Measurements from ENCODE around the gene VOPP1.

DNA sequence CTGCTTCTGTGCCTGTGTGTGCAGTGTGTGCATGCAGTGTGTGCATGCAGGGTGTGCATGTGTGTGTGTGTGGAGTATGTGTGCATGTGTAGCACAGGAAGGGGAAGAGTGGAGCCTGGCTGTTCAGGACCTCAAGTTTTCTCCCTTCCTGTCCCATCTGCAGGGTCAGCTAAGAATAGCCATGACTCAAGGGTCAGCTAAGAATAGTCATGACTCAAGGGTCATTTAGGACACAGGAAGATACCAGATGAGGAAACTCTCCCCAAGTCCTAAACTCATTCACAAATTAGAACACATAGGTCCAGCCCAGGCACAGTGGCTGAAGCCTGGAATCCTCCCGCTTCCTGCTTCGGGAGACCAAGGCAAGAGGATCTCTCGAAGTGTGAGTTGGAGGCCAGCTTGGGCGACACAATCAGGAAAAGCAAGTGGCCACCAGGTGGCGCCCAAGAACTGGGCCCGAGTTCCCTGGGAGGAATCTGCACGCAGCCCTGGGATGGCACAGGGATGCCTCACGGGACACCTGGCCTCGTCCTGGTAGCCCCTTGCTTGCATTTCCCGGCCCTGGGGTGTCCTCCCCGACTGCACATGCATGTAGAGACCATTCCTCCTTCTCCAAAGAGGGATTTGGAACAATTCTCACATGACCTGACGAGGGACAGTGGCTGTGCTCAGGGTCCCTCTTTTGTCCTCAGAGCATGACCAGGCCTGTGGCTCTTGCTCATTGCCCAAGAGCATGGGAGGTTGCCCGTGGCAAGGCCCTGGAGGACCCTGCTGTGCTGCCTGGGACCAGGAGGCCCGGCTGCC, 21.4 kb upstream of the VOPP1 start:
- TF ChIP-seq, protein P1, sequence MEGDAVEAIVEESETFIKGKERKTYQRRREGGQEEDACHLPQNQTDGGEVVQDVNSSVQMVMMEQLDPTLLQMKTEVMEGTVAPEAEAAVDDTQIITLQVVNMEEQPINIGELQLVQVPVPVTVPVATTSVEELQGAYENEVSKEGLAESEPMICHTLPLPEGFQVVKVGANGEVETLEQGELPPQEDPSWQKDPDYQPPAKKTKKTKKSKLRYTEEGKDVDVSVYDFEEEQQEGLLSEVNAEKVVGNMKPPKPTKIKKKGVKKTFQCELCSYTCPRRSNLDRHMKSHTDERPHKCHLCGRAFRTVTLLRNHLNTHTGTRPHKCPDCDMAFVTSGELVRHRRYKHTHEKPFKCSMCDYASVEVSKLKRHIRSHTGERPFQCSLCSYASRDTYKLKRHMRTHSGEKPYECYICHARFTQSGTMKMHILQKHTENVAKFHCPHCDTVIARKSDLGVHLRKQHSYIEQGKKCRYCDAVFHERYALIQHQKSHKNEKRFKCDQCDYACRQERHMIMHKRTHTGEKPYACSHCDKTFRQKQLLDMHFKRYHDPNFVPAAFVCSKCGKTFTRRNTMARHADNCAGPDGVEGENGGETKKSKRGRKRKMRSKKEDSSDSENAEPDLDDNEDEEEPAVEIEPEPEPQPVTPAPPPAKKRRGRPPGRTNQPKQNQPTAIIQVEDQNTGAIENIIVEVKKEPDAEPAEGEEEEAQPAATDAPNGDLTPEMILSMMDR (IDR thresholded peaks at IDR 0.05 in 2 of 3, conservative IDR thresholded peaks at IDR 0.05 in 1 of 3; ENCODE audit: borderline replicate concordance in 1 of 3, insufficient read depth in 1 of 3, low read depth in 2 of 3, low read length in 2 of 3), result peak; percentile 62 to 94 (median 93); a peak in 5 of 6 replicates
- TF ChIP-seq, protein P2, sequence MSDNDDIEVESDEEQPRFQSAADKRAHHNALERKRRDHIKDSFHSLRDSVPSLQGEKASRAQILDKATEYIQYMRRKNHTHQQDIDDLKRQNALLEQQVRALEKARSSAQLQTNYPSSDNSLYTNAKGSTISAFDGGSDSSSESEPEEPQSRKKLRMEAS (IDR thresholded peaks at IDR 0.05), result peak; percentile 40; the same call in 1 of the 2 replicates
- TF ChIP-seq SP1 (IDR thresholded peaks at IDR 0.05; ENCODE audit: low read depth) (no peak; the same call in 1 of the 2 replicates), ZNF274 (IDR thresholded peaks at IDR 0.05; ENCODE audit: low read depth, low read length) (no peak), EZH2 (IDR thresholded peaks at IDR 0.05) (no peak), SRF (IDR thresholded peaks at IDR 0.05; ENCODE audit: low read depth) (no peak), CEBPB (IDR thresholded peaks at IDR 0.05; ENCODE audit: low read depth) (no peak), YY1 (IDR thresholded peaks at IDR 0.05; ENCODE audit: extremely low read depth, insufficient replicate concordance, low read depth, low read length) (no peak), EGR1 (IDR thresholded peaks at IDR 0.05; ENCODE audit: low read depth) (no peak), POLR2A (IDR thresholded peaks at IDR 0.05; ENCODE audit: borderline replicate concordance, extremely low read depth, insufficient read depth, insufficient read length) (no peak)
- TF ChIP-seq, protein P3, sequence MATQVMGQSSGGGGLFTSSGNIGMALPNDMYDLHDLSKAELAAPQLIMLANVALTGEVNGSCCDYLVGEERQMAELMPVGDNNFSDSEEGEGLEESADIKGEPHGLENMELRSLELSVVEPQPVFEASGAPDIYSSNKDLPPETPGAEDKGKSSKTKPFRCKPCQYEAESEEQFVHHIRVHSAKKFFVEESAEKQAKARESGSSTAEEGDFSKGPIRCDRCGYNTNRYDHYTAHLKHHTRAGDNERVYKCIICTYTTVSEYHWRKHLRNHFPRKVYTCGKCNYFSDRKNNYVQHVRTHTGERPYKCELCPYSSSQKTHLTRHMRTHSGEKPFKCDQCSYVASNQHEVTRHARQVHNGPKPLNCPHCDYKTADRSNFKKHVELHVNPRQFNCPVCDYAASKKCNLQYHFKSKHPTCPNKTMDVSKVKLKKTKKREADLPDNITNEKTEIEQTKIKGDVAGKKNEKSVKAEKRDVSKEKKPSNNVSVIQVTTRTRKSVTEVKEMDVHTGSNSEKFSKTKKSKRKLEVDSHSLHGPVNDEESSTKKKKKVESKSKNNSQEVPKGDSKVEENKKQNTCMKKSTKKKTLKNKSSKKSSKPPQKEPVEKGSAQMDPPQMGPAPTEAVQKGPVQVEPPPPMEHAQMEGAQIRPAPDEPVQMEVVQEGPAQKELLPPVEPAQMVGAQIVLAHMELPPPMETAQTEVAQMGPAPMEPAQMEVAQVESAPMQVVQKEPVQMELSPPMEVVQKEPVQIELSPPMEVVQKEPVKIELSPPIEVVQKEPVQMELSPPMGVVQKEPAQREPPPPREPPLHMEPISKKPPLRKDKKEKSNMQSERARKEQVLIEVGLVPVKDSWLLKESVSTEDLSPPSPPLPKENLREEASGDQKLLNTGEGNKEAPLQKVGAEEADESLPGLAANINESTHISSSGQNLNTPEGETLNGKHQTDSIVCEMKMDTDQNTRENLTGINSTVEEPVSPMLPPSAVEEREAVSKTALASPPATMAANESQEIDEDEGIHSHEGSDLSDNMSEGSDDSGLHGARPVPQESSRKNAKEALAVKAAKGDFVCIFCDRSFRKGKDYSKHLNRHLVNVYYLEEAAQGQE (IDR thresholded peaks at IDR 0.05; ENCODE audit: low read depth), result no peak
- TF ChIP-seq, protein P4, sequence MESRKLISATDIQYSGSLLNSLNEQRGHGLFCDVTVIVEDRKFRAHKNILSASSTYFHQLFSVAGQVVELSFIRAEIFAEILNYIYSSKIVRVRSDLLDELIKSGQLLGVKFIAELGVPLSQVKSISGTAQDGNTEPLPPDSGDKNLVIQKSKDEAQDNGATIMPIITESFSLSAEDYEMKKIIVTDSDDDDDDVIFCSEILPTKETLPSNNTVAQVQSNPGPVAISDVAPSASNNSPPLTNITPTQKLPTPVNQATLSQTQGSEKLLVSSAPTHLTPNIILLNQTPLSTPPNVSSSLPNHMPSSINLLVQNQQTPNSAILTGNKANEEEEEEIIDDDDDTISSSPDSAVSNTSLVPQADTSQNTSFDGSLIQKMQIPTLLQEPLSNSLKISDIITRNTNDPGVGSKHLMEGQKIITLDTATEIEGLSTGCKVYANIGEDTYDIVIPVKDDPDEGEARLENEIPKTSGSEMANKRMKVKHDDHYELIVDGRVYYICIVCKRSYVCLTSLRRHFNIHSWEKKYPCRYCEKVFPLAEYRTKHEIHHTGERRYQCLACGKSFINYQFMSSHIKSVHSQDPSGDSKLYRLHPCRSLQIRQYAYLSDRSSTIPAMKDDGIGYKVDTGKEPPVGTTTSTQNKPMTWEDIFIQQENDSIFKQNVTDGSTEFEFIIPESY (IDR thresholded peaks at IDR 0.05; ENCODE audit: extremely low read depth, insufficient replicate concordance, low read length), result no peak

Data from HCT116 (cell line).